ENCODE results near the gene ERBB2. TPM values are rescaled to one million over a fixed set of nuclear protein-coding genes. Genes with fewer than 3 reads are reported as not detected.

ERBB2 gene
- total and polyA plus RNA-seq, 2 of the 13 experiments (the other 11 are each of a cell fraction or from before 2014, with no cell fraction given), result 57.7 to 64.1 TPM

DNA sequence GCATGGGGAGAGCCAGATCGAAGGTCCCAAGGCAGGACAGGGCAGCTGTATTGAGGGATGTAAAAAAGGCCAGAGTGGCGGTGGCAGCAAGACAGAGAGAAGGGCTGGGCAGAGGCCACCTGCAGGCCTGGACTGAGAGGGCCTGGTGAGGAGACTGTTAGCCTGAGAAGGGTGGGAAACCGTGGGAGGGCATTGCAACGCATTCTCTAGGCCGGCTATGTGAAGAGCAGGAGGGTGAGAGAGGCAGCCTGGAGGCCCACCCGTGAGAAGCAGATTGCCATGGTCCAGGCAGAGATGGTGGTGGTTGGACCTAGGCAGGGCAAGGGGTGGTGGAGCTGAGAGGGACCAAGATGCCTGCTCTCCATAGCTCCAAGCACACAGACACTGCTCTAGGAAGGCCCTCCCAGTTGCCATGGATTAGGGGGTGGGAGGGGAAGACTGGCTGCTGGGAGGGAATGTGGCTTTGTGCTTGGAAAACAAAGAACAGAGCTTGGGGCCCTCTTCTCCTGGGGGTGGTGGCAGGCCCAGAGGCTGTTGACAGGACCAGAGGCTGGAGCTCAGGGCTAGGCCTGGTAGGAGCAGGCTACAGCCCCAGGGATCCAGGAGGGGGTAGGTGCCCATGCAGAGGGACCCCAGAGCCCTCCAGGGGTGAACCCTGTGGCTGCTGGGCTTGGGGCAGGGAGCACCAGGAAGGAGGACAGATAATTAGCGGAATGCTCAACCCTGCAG is 47.1 kb upstream of the ERBB2 start (continued):
- TF ChIP-seq, protein P1, sequence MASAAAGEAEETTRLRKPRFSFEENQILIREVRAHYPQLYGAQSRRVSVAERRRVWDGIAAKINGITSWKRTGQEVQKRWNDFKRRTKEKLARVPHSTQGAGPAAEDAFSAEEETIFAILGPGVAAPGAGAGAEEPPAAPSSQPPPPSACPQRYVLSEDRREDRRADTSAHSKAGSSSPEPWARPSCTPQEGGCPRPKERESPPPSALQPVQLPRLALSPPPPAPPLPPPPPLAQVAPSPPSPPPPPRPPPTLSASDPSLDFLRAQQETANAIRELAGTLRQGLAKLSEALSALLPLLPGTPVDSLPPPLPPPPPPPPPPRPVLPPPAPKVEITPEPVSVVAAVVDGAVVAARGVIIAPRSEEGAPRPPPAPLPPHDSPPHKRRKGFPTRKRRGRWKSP (CRISPR knock-in tag; IDR thresholded peaks at IDR 0.05), result no peak
- TF ChIP-seq HMG20A (CRISPR knock-in tag; IDR thresholded peaks at IDR 0.05; ENCODE audit: borderline replicate concordance) (no peak), ZNF761 (CRISPR knock-in tag; conservative IDR thresholded peaks at IDR 0.05) (no peak), RELA (CRISPR knock-in tag; IDR thresholded peaks at IDR 0.05) (no peak), HIVEP1 (CRISPR knock-in tag; IDR thresholded peaks at IDR 0.05) (no peak), ZNF652 (CRISPR knock-in tag; IDR thresholded peaks at IDR 0.05; ENCODE audit: borderline replicate concordance, low read depth) (no peak), ZBTB7A (CRISPR knock-in tag; IDR thresholded peaks at IDR 0.05) (no peak), ZNF383 (CRISPR knock-in tag; IDR thresholded peaks at IDR 0.05; ENCODE audit: borderline replicate concordance) (no peak), SMAD9 (CRISPR knock-in tag; IDR thresholded peaks at IDR 0.05) (0 out of 2 replicates have a peak, but pooled peaks have one; percentile 63), ADNP (CRISPR knock-in tag; IDR thresholded peaks at IDR 0.05) (no peak), BHLHE40 (IDR thresholded peaks at IDR 0.05; ENCODE audit: low read length) (0 out of 2 replicates have a peak, but pooled peaks have one; percentile 16), ETS1 (CRISPR knock-in tag; IDR thresholded peaks at IDR 0.05) (no peak), SP4 (CRISPR knock-in tag; IDR thresholded peaks at IDR 0.05) (no peak), ZNF552 (CRISPR knock-in tag; IDR thresholded peaks at IDR 0.05; ENCODE audit: borderline replicate concordance) (no peak), KAT8 (CRISPR knock-in tag; IDR thresholded peaks at IDR 0.05) (no peak), ZNF350 (CRISPR knock-in tag; IDR thresholded peaks at IDR 0.05; ENCODE audit: borderline replicate concordance, low read depth) (no peak), KDM3A (CRISPR knock-in tag; IDR thresholded peaks at IDR 0.05; ENCODE audit: low read depth) (peak; percentile 34; the same call in 1 of the 2 replicates), ZNF12 (CRISPR knock-in tag; IDR thresholded peaks at IDR 0.05) (no peak), ZNF746 (CRISPR knock-in tag; IDR thresholded peaks at IDR 0.05) (no peak)
- TF ChIP-seq, protein P2, sequence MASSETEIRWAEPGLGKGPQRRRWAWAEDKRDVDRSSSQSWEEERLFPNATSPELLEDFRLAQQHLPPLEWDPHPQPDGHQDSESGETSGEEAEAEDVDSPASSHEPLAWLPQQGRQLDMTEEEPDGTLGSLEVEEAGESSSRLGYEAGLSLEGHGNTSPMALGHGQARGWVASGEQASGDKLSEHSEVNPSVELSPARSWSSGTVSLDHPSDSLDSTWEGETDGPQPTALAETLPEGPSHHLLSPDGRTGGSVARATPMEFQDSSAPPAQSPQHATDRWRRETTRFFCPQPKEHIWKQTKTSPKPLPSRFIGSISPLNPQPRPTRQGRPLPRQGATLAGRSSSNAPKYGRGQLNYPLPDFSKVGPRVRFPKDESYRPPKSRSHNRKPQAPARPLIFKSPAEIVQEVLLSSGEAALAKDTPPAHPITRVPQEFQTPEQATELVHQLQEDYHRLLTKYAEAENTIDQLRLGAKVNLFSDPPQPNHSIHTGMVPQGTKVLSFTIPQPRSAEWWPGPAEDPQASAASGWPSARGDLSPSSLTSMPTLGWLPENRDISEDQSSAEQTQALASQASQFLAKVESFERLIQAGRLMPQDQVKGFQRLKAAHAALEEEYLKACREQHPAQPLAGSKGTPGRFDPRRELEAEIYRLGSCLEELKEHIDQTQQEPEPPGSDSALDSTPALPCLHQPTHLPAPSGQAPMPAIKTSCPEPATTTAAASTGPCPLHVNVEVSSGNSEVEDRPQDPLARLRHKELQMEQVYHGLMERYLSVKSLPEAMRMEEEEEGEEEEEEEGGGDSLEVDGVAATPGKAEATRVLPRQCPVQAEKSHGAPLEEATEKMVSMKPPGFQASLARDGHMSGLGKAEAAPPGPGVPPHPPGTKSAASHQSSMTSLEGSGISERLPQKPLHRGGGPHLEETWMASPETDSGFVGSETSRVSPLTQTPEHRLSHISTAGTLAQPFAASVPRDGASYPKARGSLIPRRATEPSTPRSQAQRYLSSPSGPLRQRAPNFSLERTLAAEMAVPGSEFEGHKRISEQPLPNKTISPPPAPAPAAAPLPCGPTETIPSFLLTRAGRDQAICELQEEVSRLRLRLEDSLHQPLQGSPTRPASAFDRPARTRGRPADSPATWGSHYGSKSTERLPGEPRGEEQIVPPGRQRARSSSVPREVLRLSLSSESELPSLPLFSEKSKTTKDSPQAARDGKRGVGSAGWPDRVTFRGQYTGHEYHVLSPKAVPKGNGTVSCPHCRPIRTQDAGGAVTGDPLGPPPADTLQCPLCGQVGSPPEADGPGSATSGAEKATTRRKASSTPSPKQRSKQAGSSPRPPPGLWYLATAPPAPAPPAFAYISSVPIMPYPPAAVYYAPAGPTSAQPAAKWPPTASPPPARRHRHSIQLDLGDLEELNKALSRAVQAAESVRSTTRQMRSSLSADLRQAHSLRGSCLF (CRISPR knock-in tag; IDR thresholded peaks at IDR 0.05; ENCODE audit: borderline replicate concordance), result no peak
